ENCODE results near the gene NEFH.
"Not testable (repeated sequence)": the region's sequence is repeated elsewhere in the genome, so short reads cannot be mapped to it uniquely, and the experiment has no call there.

Gene NEFH

DNA sequence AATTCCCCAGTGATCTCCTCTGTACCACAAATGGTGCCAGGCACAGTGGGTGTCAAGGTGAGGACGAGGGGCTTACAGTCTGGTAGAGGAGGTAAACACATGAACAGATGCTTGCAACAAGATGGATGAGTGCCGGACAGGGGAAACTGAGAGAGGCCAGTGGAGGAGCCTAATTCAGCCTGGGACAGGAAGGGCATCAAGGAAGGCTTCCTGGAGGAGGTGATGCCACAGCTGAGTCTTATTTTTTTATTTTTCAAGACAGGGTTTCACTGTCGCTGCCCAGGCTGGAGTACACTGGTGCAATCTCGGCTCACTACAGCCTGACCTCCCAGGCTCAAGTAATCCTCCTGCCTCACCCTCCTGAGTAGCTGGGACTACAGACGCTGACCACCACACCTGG lies 18.8 kb upstream of the NEFH start:
- no peak for FAIRE-seq
- DNase-seq (ENCODE audit: low spot score): no peak

DNA sequence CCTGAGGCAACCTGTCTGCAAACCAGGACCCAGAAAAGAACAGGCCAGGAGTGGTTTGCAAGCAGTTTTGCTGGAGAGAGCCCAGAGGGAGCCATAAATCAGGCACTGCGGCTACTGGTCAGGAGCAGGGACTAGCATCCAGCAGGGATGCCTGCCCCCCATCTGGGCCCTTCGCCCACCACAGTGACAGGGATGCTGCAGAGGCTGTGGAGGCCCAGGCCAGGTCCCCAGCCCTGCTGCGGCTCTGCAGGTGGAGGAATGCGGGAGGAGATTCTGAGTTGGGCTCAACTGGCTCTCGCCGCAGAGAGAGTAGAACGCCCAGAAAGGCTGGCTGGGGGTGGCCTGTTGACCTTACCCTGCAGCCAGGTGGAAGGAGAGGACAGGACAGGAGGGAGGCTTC lies 16.4 kb upstream of the NEFH start:
- DNase-seq (ENCODE audit: low spot score) (no peak), FAIRE-seq (no peak)

DNA sequence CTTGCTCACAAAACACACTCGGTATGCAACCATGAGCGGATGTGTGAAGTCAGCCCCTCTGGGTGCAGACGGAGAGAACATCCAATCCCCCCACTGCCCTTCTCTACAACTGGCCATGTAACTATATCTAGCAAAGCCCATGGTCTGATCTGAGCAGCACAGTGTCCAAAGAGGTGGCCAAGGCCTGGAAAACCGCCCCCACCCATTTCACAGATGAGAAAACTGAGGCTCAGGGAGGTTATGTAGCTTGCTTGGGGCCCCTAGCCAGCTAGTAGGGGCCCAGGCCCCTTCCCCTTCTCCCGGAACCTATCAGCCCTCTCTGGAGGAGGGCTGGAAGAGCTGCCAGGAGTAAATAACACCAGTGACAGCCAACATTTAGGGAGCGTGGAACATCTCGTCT lies 15.4 kb upstream of the NEFH start:
- DNase-seq (ENCODE audit: low spot score): no peak
- FAIRE-seq: no peak

DNA sequence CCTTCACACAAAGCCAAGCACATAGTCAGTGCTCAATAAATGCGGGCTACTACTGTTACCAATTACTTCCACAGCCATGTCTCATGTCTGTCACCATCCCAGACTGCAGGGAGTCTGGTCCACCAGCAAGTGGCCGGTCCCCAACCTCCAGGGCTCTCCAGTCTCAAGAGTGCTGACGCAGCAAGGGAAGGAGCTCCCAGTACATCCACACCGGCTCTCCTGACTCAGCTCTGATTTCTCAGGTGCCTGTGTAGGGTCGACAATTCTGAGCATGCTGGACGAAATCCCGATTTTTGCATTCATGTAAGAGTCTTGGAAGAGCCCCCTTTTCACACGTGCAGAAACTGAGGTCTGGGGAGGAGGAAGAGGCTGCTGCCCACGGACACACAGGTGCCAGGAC lies 10.3 kb upstream of the NEFH start:
- no peak for DNase-seq (ENCODE audit: low spot score)

DNA sequence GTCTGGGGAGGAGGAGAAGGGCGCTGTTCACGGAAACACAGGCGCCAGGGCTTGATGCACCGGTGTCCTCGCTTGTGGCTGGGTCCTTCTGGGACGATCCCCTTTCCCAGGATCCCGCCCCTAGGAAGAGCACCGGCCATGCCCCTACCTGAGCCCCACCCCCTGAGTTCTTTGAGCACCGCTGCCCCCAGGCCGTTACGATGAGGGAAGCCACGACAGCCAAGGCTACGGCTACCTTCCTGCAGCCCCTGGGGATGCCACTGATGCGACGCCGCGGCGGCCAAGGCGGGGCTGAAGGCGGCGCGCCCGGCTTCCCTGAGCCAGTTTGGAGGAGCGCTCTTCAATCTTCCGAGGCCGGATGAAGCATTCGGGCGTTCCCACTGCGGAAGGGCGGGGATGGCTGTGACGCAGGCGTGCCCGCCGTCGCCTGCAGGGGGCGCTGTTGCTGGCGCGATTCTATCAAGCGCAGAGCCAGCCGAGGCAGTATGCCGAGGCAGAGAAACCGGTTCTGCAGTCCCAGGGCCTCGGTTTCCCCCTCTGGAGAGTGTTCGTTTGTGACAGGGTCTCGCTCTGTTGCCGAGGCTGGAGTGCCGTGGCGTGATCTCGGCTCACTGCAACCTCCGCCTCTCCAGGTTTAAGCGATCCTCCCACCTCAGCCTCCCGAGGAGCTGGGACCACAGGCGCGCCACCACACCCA lies 9.7 kb upstream of the NEFH start:
- no peak for FAIRE-seq
- DNase-seq (ENCODE audit: low spot score): peak; percentile 18

More for the DNA sequence above, 10.3 kb upstream of the NEFH start:
- no peak for FAIRE-seq

DNA sequence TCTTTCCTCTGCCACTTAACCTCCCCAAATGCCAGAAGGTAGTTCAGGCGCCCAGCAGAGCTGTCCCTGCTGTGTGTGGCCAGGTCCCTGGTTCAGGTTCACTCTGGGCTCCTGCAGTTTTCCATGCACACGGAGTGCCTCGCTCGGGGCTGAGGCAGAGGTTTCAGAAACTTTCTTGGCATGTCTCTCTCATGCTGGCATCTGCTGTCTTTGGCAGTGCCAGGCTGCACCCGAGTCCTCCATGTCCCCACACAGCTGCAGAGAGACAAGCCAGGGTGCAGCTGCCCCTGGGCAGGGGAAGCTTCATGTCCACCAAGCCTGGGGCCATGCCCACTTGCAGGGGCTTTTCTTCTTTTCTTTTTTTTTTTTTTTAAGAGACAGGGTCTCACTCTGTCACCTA lies 7.0 kb upstream of the NEFH start:
- FAIRE-seq: no peak

DNA sequence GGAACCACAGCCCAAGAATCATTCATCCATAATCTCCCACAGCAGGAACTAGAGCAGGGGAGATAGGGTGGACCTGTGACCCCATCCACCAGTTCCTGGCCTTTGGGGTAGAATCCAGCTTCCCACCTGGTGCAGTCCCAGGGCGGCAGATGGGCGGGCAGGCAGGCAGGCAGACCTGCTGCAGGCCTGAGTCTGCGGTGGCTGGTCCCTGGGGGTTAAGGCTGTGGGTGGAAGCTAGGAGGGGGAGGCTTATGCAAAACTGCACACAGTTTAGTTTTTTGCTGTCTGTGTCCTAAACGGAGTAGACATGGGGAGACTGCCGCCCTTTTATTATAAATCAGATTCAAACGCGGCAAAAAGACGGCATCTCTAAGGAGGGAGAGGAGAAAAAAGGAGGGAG lies 4.5 kb upstream of the NEFH start:
- FAIRE-seq: no peak

More for the DNA sequence above, 7.0 kb upstream of the NEFH start:
- DNase-seq (ENCODE audit: low spot score): no peak

DNA sequence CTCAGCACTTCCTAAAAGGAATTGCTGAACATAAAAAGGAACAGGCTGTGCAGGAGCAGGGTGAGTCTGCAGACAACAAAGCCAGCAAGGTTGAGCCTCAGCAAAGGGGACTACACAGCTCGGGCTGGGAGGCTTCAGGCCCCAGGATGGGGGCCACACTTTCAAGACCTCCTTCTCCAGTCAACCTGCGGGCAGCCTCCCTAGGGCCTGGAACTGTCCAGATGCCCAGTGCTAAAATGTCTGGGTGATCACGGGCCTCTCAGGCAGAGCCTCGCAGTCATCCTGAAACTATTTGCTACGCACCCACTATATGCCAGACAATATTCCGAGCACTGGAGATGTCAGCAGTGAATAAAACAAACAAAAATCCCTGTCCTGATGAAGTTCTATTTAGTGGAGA lies 3.9 kb upstream of the NEFH start:
- FAIRE-seq: no peak

More for the DNA sequence above, 4.5 kb upstream of the NEFH start:
- DNase-seq (ENCODE audit: low spot score): no peak

DNA sequence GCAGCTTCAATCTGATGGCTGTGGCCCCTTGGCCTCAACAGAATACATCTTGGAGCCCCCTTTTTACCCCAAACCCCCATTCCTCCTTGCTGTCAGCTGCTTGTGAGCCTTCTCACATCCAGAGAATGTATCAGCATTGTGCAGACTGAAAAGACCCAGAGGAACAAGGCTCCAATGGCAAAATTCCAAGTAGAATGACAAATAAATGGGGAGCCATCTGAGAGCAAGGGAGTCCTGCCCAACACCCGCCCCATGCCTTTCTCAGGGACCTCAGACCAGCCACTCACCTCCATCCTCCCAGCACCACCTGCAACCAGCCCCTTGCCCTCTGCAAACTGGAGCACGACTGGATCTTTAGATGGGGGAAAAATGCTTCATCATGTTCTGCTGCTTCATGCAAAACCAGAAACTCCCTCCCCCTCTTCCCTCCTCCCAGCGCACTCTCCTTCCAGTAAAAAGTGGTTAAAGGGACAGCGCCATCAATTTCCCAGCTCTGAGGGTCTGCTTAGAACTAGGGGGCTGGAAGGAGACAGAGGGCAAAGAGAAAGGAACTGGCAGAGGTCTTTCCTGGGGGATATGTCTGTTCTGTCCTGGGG lies 2.2 kb upstream of the NEFH start:
- FAIRE-seq: no peak

More for the DNA sequence above, 3.9 kb upstream of the NEFH start:
- DNase-seq (ENCODE audit: low spot score): no peak

DNA sequence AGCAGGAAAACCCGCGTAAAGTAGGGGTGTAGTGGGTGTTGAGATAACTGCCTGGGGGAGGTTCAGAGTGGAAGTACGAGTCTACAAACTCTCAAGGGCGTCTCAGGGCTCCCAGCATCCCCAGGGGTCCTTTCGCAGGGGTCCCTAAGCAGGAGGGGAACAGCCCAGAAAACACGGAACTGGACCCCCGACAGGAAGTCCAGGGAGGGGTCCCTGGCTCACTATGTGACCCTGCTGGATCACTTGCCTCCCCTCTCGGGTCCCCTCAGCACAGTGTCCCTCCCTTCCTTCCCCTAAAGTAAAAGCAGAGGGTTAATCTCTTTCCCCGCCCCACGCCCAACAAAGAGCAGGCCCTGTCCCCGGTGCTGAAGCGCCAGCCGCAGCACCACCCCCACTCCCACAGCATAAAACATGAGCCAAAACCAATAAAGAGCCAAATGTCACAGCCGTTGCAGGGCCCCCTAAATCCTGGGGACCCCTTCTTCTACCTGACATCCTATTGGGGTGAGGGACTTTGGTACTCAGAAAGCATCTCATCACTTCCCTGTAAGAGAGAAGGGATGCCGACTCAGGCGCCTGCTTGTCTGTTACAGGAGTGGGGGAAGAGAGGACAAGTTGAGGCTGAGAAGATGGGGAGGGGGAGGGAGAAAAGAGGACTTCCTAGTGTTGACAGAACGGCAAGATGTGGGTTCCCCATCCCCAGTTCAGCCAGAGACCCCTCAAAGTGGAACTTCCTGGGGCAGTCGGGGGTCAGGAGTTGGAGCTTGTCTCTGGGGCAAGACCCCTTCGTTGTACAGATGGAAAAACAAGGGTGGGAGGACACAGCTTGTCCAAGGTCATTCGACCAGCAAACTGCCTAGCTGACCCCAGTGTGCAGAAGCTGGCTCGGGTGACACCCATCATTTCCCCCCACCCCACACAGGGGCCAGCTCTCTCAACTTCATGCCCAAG lies 1.4 kb upstream of the NEFH start:
- FAIRE-seq (no peak), DNase-seq (ENCODE audit: low spot score) (no peak)

More for the DNA sequence above, 2.2 kb upstream of the NEFH start:
- DNase-seq (ENCODE audit: low spot score): no peak

DNA sequence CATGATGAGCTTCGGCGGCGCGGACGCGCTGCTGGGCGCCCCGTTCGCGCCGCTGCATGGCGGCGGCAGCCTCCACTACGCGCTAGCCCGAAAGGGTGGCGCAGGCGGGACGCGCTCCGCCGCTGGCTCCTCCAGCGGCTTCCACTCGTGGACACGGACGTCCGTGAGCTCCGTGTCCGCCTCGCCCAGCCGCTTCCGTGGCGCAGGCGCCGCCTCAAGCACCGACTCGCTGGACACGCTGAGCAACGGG lies 169 bp downstream of the NEFH start:
- DNase-seq (ENCODE audit: low spot score): no peak
- no peak for FAIRE-seq

DNA sequence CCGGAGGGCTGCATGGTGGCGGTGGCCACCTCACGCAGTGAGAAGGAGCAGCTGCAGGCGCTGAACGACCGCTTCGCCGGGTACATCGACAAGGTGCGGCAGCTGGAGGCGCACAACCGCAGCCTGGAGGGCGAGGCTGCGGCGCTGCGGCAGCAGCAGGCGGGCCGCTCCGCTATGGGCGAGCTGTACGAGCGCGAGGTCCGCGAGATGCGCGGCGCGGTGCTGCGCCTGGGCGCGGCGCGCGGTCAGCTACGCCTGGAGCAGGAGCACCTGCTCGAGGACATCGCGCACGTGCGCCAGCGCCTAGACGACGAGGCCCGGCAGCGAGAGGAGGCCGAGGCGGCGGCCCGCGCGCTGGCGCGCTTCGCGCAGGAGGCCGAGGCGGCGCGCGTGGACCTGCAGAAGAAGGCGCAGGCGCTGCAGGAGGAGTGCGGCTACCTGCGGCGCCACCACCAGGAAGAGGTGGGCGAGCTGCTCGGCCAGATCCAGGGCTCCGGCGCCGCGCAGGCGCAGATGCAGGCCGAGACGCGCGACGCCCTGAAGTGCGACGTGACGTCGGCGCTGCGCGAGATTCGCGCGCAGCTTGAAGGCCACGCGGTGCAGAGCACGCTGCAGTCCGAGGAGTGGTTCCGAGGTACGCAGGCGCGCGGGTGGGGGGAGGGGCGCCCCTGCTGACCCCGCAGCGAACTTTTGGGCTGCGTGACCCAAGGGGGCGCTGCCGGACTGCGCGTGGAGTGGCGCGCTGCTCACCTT lies 670 bp downstream of the NEFH start:
- FAIRE-seq: no peak
- no peak for DNase-seq (ENCODE audit: low spot score)

DNA sequence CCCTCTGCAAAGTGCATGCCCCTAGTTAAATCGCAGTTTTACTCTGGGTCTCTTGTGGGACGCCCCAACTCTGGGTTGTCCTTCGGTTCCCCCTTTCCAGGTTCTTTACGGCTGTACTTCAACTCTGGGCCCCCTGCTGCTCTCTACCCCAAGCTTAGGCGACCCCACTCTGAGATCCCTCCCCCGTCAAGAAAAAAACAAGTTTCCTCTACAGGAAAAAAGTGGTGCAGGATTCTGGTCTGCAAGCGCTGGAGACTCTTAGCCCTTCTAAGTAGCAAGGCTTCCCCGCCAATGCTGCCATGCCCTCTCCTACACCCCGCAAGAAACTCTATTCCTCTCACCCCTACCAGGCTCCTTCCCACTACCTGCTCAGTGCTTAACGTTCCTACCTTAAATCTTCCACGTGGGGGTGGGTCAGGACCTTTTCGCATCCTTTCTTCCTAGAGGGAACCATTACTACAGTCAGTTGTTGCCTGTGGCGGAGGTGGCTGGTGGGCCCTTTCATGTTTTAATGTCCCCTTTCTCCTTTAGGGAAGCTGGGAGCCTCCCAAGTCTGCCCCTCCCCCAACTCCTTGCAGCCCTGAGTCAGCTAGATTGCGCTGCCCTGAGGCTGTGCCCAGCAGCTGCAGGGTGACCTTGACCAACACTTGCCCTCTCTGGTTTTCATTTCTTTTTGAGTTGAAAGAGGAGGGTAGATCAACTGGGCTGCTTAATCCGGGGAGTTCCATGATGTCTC lies 1.4 kb downstream of the NEFH start:
- DNase-seq (ENCODE audit: low spot score) (no peak), FAIRE-seq (no peak)

DNA sequence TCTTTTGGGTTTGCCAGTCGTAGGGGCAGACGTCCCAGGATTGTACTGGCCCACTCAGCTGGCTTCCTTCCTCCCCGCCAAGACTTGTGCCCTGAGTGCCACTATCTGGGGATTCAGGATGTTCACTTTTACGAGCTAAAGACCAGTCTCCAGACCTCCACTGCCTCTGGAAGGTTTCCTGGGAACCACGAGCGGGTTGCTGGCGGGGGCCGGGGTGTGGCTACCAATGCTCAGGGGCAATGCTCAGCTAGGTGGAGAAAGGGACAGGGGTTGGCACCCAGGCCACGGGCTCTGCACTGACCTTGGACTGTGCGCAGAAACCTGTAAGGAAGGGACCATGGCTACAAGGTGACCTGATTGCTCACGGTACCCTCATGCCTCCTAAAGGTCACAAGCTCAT lies 2.2 kb downstream of the NEFH start:
- FAIRE-seq: no peak
- DNase-seq (ENCODE audit: low spot score): no peak

DNA sequence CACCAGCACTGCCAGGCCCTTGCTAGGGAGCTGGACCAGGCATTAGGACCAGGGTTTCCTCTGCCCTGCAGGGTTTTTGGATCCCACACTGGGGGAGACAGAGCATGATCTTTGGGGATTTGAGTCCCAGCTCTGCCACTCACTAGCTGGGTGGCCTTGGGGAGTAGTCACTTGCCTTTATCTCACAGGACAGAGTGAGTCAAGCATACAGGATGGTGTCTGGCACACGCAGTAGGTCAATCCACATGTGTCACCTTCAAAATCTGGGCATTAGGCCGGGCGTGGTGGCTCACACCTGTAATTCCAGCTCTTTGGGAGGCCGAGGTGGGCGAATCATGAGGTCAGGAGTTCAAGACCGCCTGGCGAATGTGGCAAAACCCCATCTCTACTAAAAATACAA lies 2.7 kb downstream of the NEFH start:
- FAIRE-seq (no peak), DNase-seq (ENCODE audit: low spot score) (no peak)

DNA sequence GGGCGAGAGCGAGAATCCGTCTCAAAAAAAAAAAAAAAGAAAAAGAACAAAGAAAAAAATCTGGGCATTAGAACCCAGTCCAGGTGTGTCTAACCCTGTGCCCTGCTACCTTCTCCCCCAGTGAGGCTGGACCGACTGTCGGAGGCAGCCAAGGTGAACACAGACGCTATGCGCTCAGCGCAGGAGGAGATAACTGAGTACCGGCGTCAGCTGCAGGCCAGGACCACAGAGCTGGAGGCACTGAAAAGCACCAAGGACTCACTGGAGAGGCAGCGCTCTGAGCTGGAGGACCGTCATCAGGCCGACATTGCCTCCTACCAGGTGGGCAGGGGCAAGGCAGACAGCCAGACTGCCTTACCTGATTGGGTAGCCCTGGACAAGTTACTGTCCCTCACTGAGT lies 3.2 kb downstream of the NEFH start:
- no peak for DNase-seq (ENCODE audit: low spot score)
- no peak for FAIRE-seq

DNA sequence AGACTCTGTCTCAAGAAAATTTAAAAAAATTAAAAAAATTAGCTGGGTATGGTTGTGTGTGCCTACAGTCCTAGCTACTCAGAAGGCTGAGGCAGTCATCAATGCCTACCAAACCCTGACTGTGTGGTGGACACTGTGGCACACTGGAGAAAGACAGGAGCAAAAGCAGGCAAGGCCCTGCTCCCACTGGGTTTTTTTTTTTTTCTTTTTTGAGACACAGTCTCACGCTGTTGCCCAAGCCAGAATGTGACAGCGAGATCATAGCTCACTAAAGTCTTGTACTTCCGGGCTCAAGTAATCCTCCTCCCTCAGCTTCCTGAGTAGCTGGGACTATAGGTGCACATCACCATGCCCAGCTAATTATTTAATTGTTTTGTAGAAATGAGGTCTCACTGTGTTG lies 4.6 kb downstream of the NEFH start:
- no peak for DNase-seq (ENCODE audit: low spot score)
- no peak for FAIRE-seq

DNA sequence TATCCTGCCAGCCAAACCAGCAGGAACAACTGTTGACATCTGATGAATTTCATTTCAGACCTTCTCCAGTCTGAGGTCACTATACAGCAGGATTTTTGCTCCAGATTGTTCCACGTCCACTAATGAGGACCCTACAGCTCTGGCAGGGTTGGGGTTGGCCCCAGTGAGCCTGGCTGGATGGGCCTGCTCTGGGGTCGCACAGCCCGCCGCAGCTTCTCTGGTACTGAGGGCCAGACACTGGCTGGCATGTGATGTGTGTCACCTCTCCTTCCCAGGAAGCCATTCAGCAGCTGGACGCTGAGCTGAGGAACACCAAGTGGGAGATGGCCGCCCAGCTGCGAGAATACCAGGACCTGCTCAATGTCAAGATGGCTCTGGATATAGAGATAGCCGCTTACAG lies 5.4 kb downstream of the NEFH start:
- no peak for DNase-seq (ENCODE audit: low spot score)
- FAIRE-seq: no peak

DNA sequence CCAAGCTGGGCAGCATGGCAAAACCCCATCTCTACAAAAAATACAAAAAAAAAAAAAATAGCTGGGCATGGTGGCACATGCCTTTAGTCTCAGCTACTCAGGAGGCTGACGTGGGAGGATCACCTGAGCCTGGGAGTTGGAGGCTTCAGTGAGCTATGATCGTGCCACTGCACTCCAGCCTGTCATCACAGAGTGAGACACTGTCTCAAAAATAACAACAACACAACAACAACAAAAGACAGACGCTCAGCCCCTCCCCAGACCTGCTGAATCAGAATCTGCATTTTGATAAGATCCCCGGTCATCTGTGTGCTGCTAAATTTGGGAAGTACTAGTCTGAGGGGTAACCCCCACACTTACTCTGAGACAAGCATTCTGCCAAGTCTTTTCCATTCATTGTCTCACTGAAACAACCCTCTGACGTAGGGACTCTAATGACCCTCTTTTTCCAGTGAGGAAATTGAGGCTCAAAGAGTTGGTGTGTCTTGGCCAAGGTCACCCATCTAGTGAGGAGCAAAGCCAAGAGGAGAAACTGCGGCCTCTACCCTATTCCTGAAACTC lies 7.5 kb downstream of the NEFH start:
- DNase-seq (ENCODE audit: low spot score): no peak
- no peak for FAIRE-seq

DNA sequence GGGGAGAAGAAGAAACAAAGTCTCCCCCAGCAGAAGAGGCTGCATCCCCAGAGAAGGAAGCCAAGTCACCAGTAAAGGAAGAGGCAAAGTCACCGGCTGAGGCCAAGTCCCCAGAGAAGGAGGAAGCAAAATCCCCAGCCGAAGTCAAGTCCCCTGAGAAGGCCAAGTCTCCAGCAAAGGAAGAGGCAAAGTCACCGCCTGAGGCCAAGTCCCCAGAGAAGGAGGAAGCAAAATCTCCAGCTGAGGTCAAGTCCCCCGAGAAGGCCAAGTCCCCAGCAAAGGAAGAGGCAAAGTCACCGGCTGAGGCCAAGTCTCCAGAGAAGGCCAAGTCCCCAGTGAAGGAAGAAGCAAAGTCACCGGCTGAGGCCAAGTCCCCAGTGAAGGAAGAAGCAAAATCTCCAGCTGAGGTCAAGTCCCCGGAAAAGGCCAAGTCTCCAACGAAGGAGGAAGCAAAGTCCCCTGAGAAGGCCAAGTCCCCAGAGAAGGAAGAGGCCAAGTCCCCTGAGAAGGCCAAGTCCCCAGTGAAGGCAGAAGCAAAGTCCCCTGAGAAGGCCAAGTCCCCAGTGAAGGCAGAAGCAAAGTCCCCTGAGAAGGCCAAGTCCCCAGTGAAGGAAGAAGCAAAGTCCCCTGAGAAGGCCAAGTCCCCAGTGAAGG lies 9.2 kb downstream of the NEFH start:
- FAIRE-seq; DNase-seq (ENCODE audit: low spot score): not testable (repeated sequence)
